ENCODE measurements around the gene AKAP9. TPM values are rescaled to one million over a fixed set of nuclear protein-coding genes. Genes with fewer than 3 reads are reported as not detected.

Gene AKAP9
- total and polyA plus RNA-seq, 3 donors from 2014 or later = 6.7 to 69.0 (median 67.3) TPM

- Histone ChIP-seq H3K36me3 (ENCODE audit: low read depth, missing control alignments) (no peaks in the 10 kb centered on the region), H3K4me1 (peaks cover 11% of the 10 kb centered on the region), H3K9me3 (no peaks in the 10 kb centered on the region), H3K27me3 (no peaks in the 10 kb centered on the region), H3K27ac (no peak overlapping the region), H3K4me3 (no peak overlapping the region)
- TF ChIP-seq CTCF (IDR thresholded peaks at IDR 0.05) = no peak
- TF ChIP-seq POLR2A (IDR thresholded peaks at IDR 0.05) = no peak
- intact Hi-C loops (cut with DNase I; ENCODE audit: low total_unique reads) = no loop called here
- DNase-seq = no peak
- WGBS, 2 donors = 88 to 95% methylated on average over 8 of the region's 8 CpGs
These were observed 168.2 kb downstream of the AKAP9 start for GRCh38 chr7:92108821-92109220.

GRCh38 chr7:92110857-92111256 lies 170.2 kb downstream of the AKAP9 start:
- intact Hi-C loops (cut with DNase I; ENCODE audit: low total_unique reads) = no loop called here
- H3K36me3 ChIP-seq (ENCODE audit: low read depth, missing control alignments) = no peaks in the 10 kb centered on the region
- WGBS, 2 donors = 60 to 69% methylated on average over 2 of the region's 2 CpGs
- no peak for TF ChIP-seq POLR2A (IDR thresholded peaks at IDR 0.05)
- TF ChIP-seq CTCF (IDR thresholded peaks at IDR 0.05) = no peak
- no peaks in the 10 kb centered on the region for H3K27me3 ChIP-seq
- no peak overlapping the region for H3K4me3 ChIP-seq
- no peak overlapping the region for H3K27ac ChIP-seq
- peaks cover 11% of the 10 kb centered on the region for H3K4me1 ChIP-seq
- H3K9me3 ChIP-seq = no peaks in the 10 kb centered on the region
- DNase-seq = no peak

- no peaks in the 10 kb centered on the region for H3K36me3 ChIP-seq (ENCODE audit: low read depth, missing control alignments)
- H3K27ac ChIP-seq = no peak overlapping the region
- H3K9me3 ChIP-seq = no peaks in the 10 kb centered on the region
- no peak overlapping the region for H3K4me3 ChIP-seq
- 88 to 97% methylated on average over 5 of the region's 5 CpGs for WGBS, 2 donors
- no peak for TF ChIP-seq CTCF (IDR thresholded peaks at IDR 0.05)
- no peak for TF ChIP-seq POLR2A (IDR thresholded peaks at IDR 0.05)
- no peak for DNase-seq
- intact Hi-C loops (cut with DNase I; ENCODE audit: low total_unique reads) = no loop called here
- H3K4me1 ChIP-seq = peaks cover 11% of the 10 kb centered on the region
- H3K27me3 ChIP-seq = no peaks in the 10 kb centered on the region
These were observed 175.2 kb downstream of the AKAP9 start for GRCh38 chr7:92115821-92116220.

- intact Hi-C loops (cut with DNase I; ENCODE audit: low total_unique reads) = no loop called here
- no peak overlapping the region for H3K4me3 ChIP-seq
- TF ChIP-seq CTCF (IDR thresholded peaks at IDR 0.05) (no peak), POLR2A (IDR thresholded peaks at IDR 0.05) (no peak)
- DNase-seq = no peak
- no peaks in the 10 kb centered on the region for H3K27me3 ChIP-seq
- no peak overlapping the region for H3K27ac ChIP-seq
- 92 to 98% methylated on average over 3 of the region's 3 CpGs for WGBS, 2 donors
- H3K9me3 ChIP-seq = no peaks in the 10 kb centered on the region
- H3K4me1 ChIP-seq = peaks cover 5% of the 10 kb centered on the region
- no peaks in the 10 kb centered on the region for H3K36me3 ChIP-seq (ENCODE audit: low read depth, missing control alignments)
These were observed 176.3 kb downstream of the AKAP9 start for GRCh38 chr7:92116949-92117348.

GRCh38 chr7:92119213-92119759 lies 178.6 kb downstream of the AKAP9 start:
- WGBS, 2 donors = 94 to 100% methylated on average over 1 of the region's 1 CpG
- Histone ChIP-seq H3K27ac (no peak overlapping the region), H3K4me3 (no peak overlapping the region), H3K4me1 (no peaks in the 10 kb centered on the region), H3K9me3 (no peaks in the 10 kb centered on the region), H3K36me3 (ENCODE audit: low read depth, missing control alignments) (no peaks in the 10 kb centered on the region), H3K27me3 (no peaks in the 10 kb centered on the region)
- no peak for TF ChIP-seq POLR2A (IDR thresholded peaks at IDR 0.05)
- no peak for TF ChIP-seq CTCF (IDR thresholded peaks at IDR 0.05)
- DNase-seq = no peak
- intact Hi-C loops (cut with DNase I; ENCODE audit: low total_unique reads) = no loop called here
